Activated CD8-positive, alpha-beta memory T cell treated with anti-CD3 and anti-CD28 coated beads for 24 hours (primary cell): ENCODE data around the gene LIMK2.
"Not testable (repeated sequence)": the region's sequence is repeated elsewhere in the genome, so short reads cannot be mapped to it uniquely, and the experiment has no call there.

ENCODE experiments used
- DNase-seq: peaks from one replicate; pipeline ENCODE4 v3.0.0-alpha.2; 2020

The LIMK2 gene

GRCh38 chr22:31212783-31213629, 908 bp downstream of the LIMK2 start:
- DNase-seq = peak; percentile 59

GRCh38 chr22:31215018-31215535, 3.0 kb downstream of the LIMK2 start:
- no peak for DNase-seq

GRCh38 chr22:31218565-31219262, 6.6 kb downstream of the LIMK2 start:
- DNase-seq = no peak

- DNase-seq = no peak
Observed at GRCh38 chr22:31221084-31221483, 9.0 kb downstream of the LIMK2 start.

- DNase-seq = no peak
Observed at GRCh38 chr22:31222736-31223135, 10.6 kb downstream of the LIMK2 start.

- no peak for DNase-seq
Observed at GRCh38 chr22:31223786-31224191, 11.7 kb downstream of the LIMK2 start.

GRCh38 chr22:31224691-31225090, 12.6 kb downstream of the LIMK2 start:
- DNase-seq = not testable (repeated sequence)

GRCh38 chr22:31227186-31227585, 15.1 kb downstream of the LIMK2 start:
- no peak for DNase-seq

GRCh38 chr22:31229402-31230079, 17.4 kb downstream of the LIMK2 start:
- DNase-seq = no peak

- no peak for DNase-seq
Observed at GRCh38 chr22:31230155-31230870, 18.2 kb downstream of the LIMK2 start.

GRCh38 chr22:31230871-31231621, 18.9 kb downstream of the LIMK2 start:
- DNase-seq = no peak

- DNase-seq = no peak
Observed at GRCh38 chr22:31233001-31233400, 20.9 kb downstream of the LIMK2 start.

GRCh38 chr22:31235081-31235480, 23.0 kb downstream of the LIMK2 start:
- no peak for DNase-seq

GRCh38 chr22:31236044-31236443, 23.9 kb downstream of the LIMK2 start:
- not testable (repeated sequence) for DNase-seq

- DNase-seq = no peak
Observed at GRCh38 chr22:31238057-31238456, 26.0 kb downstream of the LIMK2 start.

GRCh38 chr22:31239771-31240370, 27.8 kb downstream of the LIMK2 start:
- DNase-seq = no peak

GRCh38 chr22:31241200-31241599, 29.1 kb downstream of the LIMK2 start:
- no peak for DNase-seq

GRCh38 chr22:31241936-31242335, 29.8 kb downstream of the LIMK2 start:
- no peak for DNase-seq

GRCh38 chr22:31243339-31244045, 31.4 kb downstream of the LIMK2 start:
- DNase-seq = no peak

GRCh38 chr22:31244046-31244942, 32.2 kb downstream of the LIMK2 start:
- DNase-seq = no peak
